Effector memory CD8-positive, alpha-beta T cell (primary cell): Measurements from ENCODE around the gene SDK1.

Experiments
- ATAC-seq: fragments of 150-1000 bp; cut with Tn5 transposase; replicated peaks from 2 replicates; pipeline ENCODE4 v1.10.0; 2021; ENCODE audit warnings: mild to moderate bottlenecking, moderate library complexity
- DNase-seq, 3 experiments: peaks; one replicate each; pipeline ENCODE4 v3.0.0; 2021
- H3K27ac Mint-ChIP-seq, 2 donors: one replicate each; pipeline ENCODE4 v1.8.0; 2022; ENCODE audit warnings: mild to moderate bottlenecking in 2 of 2, mixed read lengths in 2 of 2, moderate library complexity in 2 of 2
- H3K27me3 Mint-ChIP-seq, 2 donors: one replicate each; pipeline ENCODE4 v1.8.0; 2022; ENCODE audit warnings: mixed read lengths in 2 of 2
- H3K36me3 Mint-ChIP-seq: one replicate; pipeline ENCODE4 v1.8.0; 2022; ENCODE audit warnings: mild to moderate bottlenecking, moderate library complexity, mixed read lengths; ENCODE audit not compliant: insufficient read depth
- H3K4me1 Mint-ChIP-seq, 2 donors: one replicate each; pipeline ENCODE4 v1.8.0; 2022; ENCODE audit warnings: low read depth in 2 of 2, mixed read lengths in 2 of 2
- H3K4me3 Mint-ChIP-seq, 2 donors: one replicate each; pipeline ENCODE4 v1.8.0; 2022; ENCODE audit warnings: mild to moderate bottlenecking in 2 of 2, mixed read lengths in 2 of 2, moderate library complexity in 2 of 2
- H3K9me3 Mint-ChIP-seq, 2 donors: one replicate each; pipeline ENCODE4 v1.8.0; 2022; ENCODE audit warnings: mixed read lengths in 2 of 2

The SDK1 gene

GRCh38 chr7:3277604-3278572 lies 23.2 kb upstream of the SDK1 start:
- Mint-ChIP-seq H3K9me3 (no peaks in the 10 kb centered on the region), H3K27ac (no peak overlapping the region), H3K36me3 (peaks cover 3% of the 10 kb centered on the region), H3K4me1 (no peaks in the 10 kb centered on the region), H3K27me3 (peaks cover 19 to 46% of the 10 kb centered on the region in 2 donors), H3K4me3 (no peak overlapping the region)
- DNase-seq (no peak), ATAC-seq (no peak)

- no peak for DNase-seq
- no peaks in the 10 kb centered on the region for H3K4me1 Mint-ChIP-seq
- ATAC-seq = no peak
- H3K4me3 Mint-ChIP-seq = no peak overlapping the region
- H3K27me3 Mint-ChIP-seq = peaks cover 19 to 54% of the 10 kb centered on the region in 2 donors
- peak overlapping the region in 1 of 2 donors; percentile 8 for H3K27ac Mint-ChIP-seq
- H3K36me3 Mint-ChIP-seq = peaks cover 3% of the 10 kb centered on the region
- no peaks in the 10 kb centered on the region for H3K9me3 Mint-ChIP-seq
Measured at GRCh38 chr7:3279147-3279818, 21.8 kb upstream of the SDK1 start.

GRCh38 chr7:3280445-3280844 lies 20.6 kb upstream of the SDK1 start:
- ATAC-seq = no peak
- DNase-seq = no peak
- Mint-ChIP-seq H3K9me3 (no peaks in the 10 kb centered on the region), H3K27ac (no peak overlapping the region), H3K4me3 (no peak overlapping the region), H3K27me3 (peaks cover 19 to 55% of the 10 kb centered on the region in 2 donors), H3K4me1 (no peaks in the 10 kb centered on the region), H3K36me3 (no peaks in the 10 kb centered on the region)

GRCh38 chr7:3280946-3281656 lies 20.0 kb upstream of the SDK1 start:
- no peak overlapping the region for H3K27ac Mint-ChIP-seq
- ATAC-seq (no peak), DNase-seq (no peak)
- H3K36me3 Mint-ChIP-seq = no peaks in the 10 kb centered on the region
- no peak overlapping the region for H3K4me3 Mint-ChIP-seq
- no peaks in the 10 kb centered on the region for H3K9me3 Mint-ChIP-seq
- peaks cover 25 to 56% of the 10 kb centered on the region in 2 donors for H3K27me3 Mint-ChIP-seq
- H3K4me1 Mint-ChIP-seq = no peaks in the 10 kb centered on the region

- Mint-ChIP-seq H3K27ac (no peak overlapping the region), H3K27me3 (peaks cover 29 to 66% of the 10 kb centered on the region in 2 donors), H3K4me1 (no peaks in the 10 kb centered on the region), H3K9me3 (no peaks in the 10 kb centered on the region), H3K4me3 (no peak overlapping the region), H3K36me3 (no peaks in the 10 kb centered on the region)
- no peak for DNase-seq
- ATAC-seq = no peak
Measured at GRCh38 chr7:3282457-3282856, 18.6 kb upstream of the SDK1 start.

- Mint-ChIP-seq H3K4me1 (no peaks in the 10 kb centered on the region), H3K9me3 (no peaks in the 10 kb centered on the region), H3K36me3 (no peaks in the 10 kb centered on the region), H3K27me3 (peaks cover 32 to 71% of the 10 kb centered on the region in 2 donors), H3K27ac (no peak overlapping the region), H3K4me3 (no peak overlapping the region)
- DNase-seq (no peak), ATAC-seq (no peak)
Measured at GRCh38 chr7:3283130-3283704, 17.8 kb upstream of the SDK1 start.

GRCh38 chr7:3285652-3286051 lies 15.4 kb upstream of the SDK1 start:
- Mint-ChIP-seq H3K36me3 (no peaks in the 10 kb centered on the region), H3K4me3 (no peak overlapping the region), H3K4me1 (no peaks in the 10 kb centered on the region), H3K27me3 (peaks cover 15 to 56% of the 10 kb centered on the region in 2 donors), H3K9me3 (no peaks in the 10 kb centered on the region), H3K27ac (no peak overlapping the region)
- DNase-seq (no peak), ATAC-seq (no peak)

- Mint-ChIP-seq H3K9me3 (no peaks in the 10 kb centered on the region), H3K27me3 (peaks cover 45 to 71% of the 10 kb centered on the region in 2 donors), H3K36me3 (no peaks in the 10 kb centered on the region), H3K4me1 (no peaks in the 10 kb centered on the region), H3K4me3 (no peak overlapping the region), H3K27ac (no peak overlapping the region)
- no peak for ATAC-seq
- DNase-seq = no peak
Measured at GRCh38 chr7:3289996-3290395, 11.1 kb upstream of the SDK1 start.

GRCh38 chr7:3292694-3293093 lies 8.4 kb upstream of the SDK1 start:
- no peaks in the 10 kb centered on the region for H3K4me1 Mint-ChIP-seq
- peaks cover 55 to 77% of the 10 kb centered on the region in 2 donors for H3K27me3 Mint-ChIP-seq

GRCh38 chr7:3294432-3295100 lies 6.5 kb upstream of the SDK1 start:
- no peak for ATAC-seq
- Mint-ChIP-seq H3K4me3 (no peak overlapping the region), H3K27me3 (peaks cover 67 to 92% of the 10 kb centered on the region in 2 donors), H3K4me1 (no peaks in the 10 kb centered on the region), H3K27ac (no peak overlapping the region), H3K36me3 (peaks cover 4% of the 10 kb centered on the region), H3K9me3 (no peaks in the 10 kb centered on the region)
- no peak for DNase-seq

More at GRCh38 chr7:3292694-3293093, 8.4 kb upstream of the SDK1 start:
- Mint-ChIP-seq H3K27ac (no peak overlapping the region), H3K4me3 (no peak overlapping the region), H3K9me3 (no peaks in the 10 kb centered on the region), H3K36me3 (no peaks in the 10 kb centered on the region)
- no peak for ATAC-seq
- no peak for DNase-seq

- ATAC-seq (no peak), DNase-seq (no peak)
- H3K4me3 Mint-ChIP-seq = no peak overlapping the region
- H3K4me1 Mint-ChIP-seq = peaks cover 4 to 9% of the 10 kb centered on the region in 2 donors
- H3K36me3 Mint-ChIP-seq = peaks cover 7% of the 10 kb centered on the region
- peaks cover 67 to 82% of the 10 kb centered on the region in 2 donors for H3K27me3 Mint-ChIP-seq
- no peak overlapping the region for H3K27ac Mint-ChIP-seq
- no peaks in the 10 kb centered on the region for H3K9me3 Mint-ChIP-seq
Measured at GRCh38 chr7:3297105-3297819, 3.8 kb upstream of the SDK1 start.

GRCh38 chr7:3300221-3300650 lies 816 bp upstream of the SDK1 start:
- peak overlapping the region; percentile 46 to 54 for H3K4me3 Mint-ChIP-seq
- H3K9me3 Mint-ChIP-seq = no peaks in the 10 kb centered on the region
- H3K27ac Mint-ChIP-seq = no peak overlapping the region
- ATAC-seq (no peak), DNase-seq (no peak)
- H3K27me3 Mint-ChIP-seq = peaks cover 53 to 75% of the 10 kb centered on the region in 2 donors
- H3K36me3 Mint-ChIP-seq = peaks cover 7% of the 10 kb centered on the region
- peaks cover 8 to 13% of the 10 kb centered on the region in 2 donors for H3K4me1 Mint-ChIP-seq
